ENCODE data around the gene RPL26. TPM values are rescaled to one million over a fixed set of nuclear protein-coding genes. Genes with fewer than 3 reads are reported as not detected.

The RPL26 gene

GRCh38 chr17:8341456-8341855, 41.5 kb downstream of the RPL26 start:
- Histone ChIP-seq H3K4me3 (ENCODE audit: low read length) (no peak overlapping the region), H3K36me3 (ENCODE audit: insufficient read depth, low read length) (no peaks in the 10 kb centered on the region), H3K4me1 (ENCODE audit: control insufficient read depth, insufficient read depth, low read length) (no peaks in the 10 kb centered on the region), H3K4me2 (ENCODE audit: low read length) (no peak overlapping the region), H3K9me3 (replicated peaks; ENCODE audit: low read length) (no peaks in the 10 kb centered on the region), H3K27me3 (ENCODE audit: control insufficient read depth, insufficient read depth, low read length) (peaks cover 38% of the 10 kb centered on the region), H3K9ac (ENCODE audit: low read depth, low read length) (no peak overlapping the region)

- Histone ChIP-seq H3K4me1 (ENCODE audit: control insufficient read depth, insufficient read depth, low read length) (peaks cover 4% of the 10 kb centered on the region), H3K9ac (ENCODE audit: low read depth, low read length) (no peak within 1 kb of the TSS), H3K27me3 (ENCODE audit: control insufficient read depth, insufficient read depth, low read length) (peaks cover 20% of the 10 kb centered on the region), H3K9me3 (replicated peaks; ENCODE audit: low read length) (no peaks in the 10 kb centered on the region), H3K4me3 (ENCODE audit: low read length) (no peak within 1 kb of the TSS), H3K36me3 (ENCODE audit: insufficient read depth, low read length) (no peaks in the 10 kb centered on the region), H3K4me2 (ENCODE audit: low read length) (peak within 1 kb of the TSS; percentile 61)
These were observed 43.5 kb downstream of the RPL26 start, which contains the start of gene ODF4 for GRCh38 chr17:8339540-8339939. TSS of gene ODF4 (plus strand) at chr17:8339840. CDS start at chr17:8340052, 212 bp downstream.

DNA sequence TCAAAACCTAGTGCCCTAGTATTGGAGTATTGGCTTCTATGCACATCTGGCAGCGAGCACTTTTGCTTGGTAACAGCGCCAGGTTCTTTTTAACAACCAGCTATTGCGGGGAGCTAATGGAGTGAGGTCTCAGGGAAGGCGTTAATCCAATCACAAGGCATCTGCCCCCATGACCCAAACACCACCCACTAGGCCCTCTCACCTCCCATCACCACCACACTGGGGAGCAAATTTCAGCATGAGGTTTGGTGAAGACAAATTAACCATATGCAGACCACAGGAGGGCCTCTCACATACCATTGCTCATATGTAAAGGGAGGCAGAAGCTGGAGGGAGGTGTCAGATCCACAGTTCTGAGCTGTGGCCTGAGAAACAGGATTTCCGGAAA, 44.2 kb downstream of the RPL26 start:
- no peak overlapping the region for H3K9ac ChIP-seq (ENCODE audit: low read depth, low read length)
- H3K4me2 ChIP-seq (ENCODE audit: low read length): peak overlapping the region; percentile 61
- H3K9me3 ChIP-seq (replicated peaks; ENCODE audit: low read length): no peaks in the 10 kb centered on the region
- peaks cover 10% of the 10 kb centered on the region for H3K4me1 ChIP-seq (ENCODE audit: control insufficient read depth, insufficient read depth, low read length)
- peaks cover 20% of the 10 kb centered on the region for H3K27me3 ChIP-seq (ENCODE audit: control insufficient read depth, insufficient read depth, low read length)
- H3K36me3 ChIP-seq (ENCODE audit: insufficient read depth, low read length): no peaks in the 10 kb centered on the region
- H3K4me3 ChIP-seq (ENCODE audit: low read length): no peak overlapping the region

GRCh38 chr17:8337802-8338752, 44.9 kb downstream of the RPL26 start:
- H3K36me3 ChIP-seq (ENCODE audit: insufficient read depth, low read length): no peaks in the 10 kb centered on the region
- H3K4me1 ChIP-seq (ENCODE audit: control insufficient read depth, insufficient read depth, low read length): peaks cover 10% of the 10 kb centered on the region
- H3K4me2 ChIP-seq (ENCODE audit: low read length): peak overlapping the region; percentile 61
- no peak overlapping the region for H3K4me3 ChIP-seq (ENCODE audit: low read length)
- no peaks in the 10 kb centered on the region for H3K9me3 ChIP-seq (replicated peaks; ENCODE audit: low read length)
- H3K9ac ChIP-seq (ENCODE audit: low read depth, low read length): no peak overlapping the region
- peaks cover 20% of the 10 kb centered on the region for H3K27me3 ChIP-seq (ENCODE audit: control insufficient read depth, insufficient read depth, low read length)

DNA sequence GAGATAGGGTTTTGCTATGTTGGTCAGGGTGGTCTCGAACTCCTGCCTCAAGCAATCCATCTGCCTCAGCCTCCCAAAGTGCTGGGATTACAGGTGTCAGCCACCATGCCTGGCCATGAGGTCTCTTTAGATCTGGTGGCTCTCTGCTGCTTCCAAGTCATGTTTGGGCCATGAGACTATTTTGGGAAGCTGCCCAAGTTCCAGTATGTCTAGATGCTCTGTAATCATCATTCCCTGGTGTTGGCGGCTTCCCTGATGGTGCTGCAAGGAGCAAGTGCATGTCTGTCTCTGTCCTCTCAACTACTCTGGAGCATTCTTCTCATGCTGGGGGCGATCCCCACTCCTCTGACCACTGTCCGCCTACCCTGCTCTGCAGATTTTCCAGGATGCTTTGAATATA, 49.7 kb downstream of the RPL26 start:
- no peak overlapping the region for H3K4me2 ChIP-seq (ENCODE audit: low read length)
- H3K4me3 ChIP-seq (ENCODE audit: low read length): no peak overlapping the region
- no peak overlapping the region for H3K9ac ChIP-seq (ENCODE audit: low read depth, low read length)
- peaks cover 10% of the 10 kb centered on the region for H3K4me1 ChIP-seq (ENCODE audit: control insufficient read depth, insufficient read depth, low read length)
- no peaks in the 10 kb centered on the region for H3K36me3 ChIP-seq (ENCODE audit: insufficient read depth, low read length)
- no peaks in the 10 kb centered on the region for H3K9me3 ChIP-seq (replicated peaks; ENCODE audit: low read length)
- peaks cover 24% of the 10 kb centered on the region for H3K27me3 ChIP-seq (ENCODE audit: control insufficient read depth, insufficient read depth, low read length)

DNA sequence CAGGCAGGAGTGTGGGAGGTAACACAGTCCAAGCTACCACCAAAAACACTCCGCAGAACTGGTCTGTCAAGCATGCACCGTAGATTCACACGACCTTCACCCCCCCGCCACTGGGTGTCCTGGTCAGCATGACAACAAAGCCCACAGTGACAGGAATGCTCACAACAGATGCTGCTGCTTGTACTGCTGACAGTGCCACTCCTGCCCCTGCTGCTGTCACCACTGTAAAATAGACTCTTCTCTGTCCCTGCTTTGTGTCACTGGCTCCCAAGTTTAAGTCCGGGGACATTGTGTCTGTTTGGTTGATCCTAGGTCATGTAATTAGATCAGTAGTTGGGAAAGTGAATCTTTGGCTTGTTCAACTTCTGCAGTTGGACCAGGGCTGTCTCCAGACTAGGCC, 50.3 kb downstream of the RPL26 start:
- H3K4me3 ChIP-seq (ENCODE audit: low read length): no peak overlapping the region
- H3K36me3 ChIP-seq (ENCODE audit: insufficient read depth, low read length): no peaks in the 10 kb centered on the region
- H3K4me1 ChIP-seq (ENCODE audit: control insufficient read depth, insufficient read depth, low read length): peaks cover 10% of the 10 kb centered on the region
- H3K9me3 ChIP-seq (replicated peaks; ENCODE audit: low read length): no peaks in the 10 kb centered on the region
- H3K27me3 ChIP-seq (ENCODE audit: control insufficient read depth, insufficient read depth, low read length): peaks cover 18% of the 10 kb centered on the region
- no peak overlapping the region for H3K9ac ChIP-seq (ENCODE audit: low read depth, low read length)
- no peak overlapping the region for H3K4me2 ChIP-seq (ENCODE audit: low read length)

GRCh38 chr17:8332128-8332527, 50.9 kb downstream of the RPL26 start:
- H3K36me3 ChIP-seq (ENCODE audit: insufficient read depth, low read length): no peaks in the 10 kb centered on the region
- H3K4me3 ChIP-seq (ENCODE audit: low read length): no peak overlapping the region
- peaks cover 17% of the 10 kb centered on the region for H3K27me3 ChIP-seq (ENCODE audit: control insufficient read depth, insufficient read depth, low read length)
- H3K4me2 ChIP-seq (ENCODE audit: low read length): no peak overlapping the region
- no peak overlapping the region for H3K9ac ChIP-seq (ENCODE audit: low read depth, low read length)
- no peaks in the 10 kb centered on the region for H3K9me3 ChIP-seq (replicated peaks; ENCODE audit: low read length)
- peaks cover 15% of the 10 kb centered on the region for H3K4me1 ChIP-seq (ENCODE audit: control insufficient read depth, insufficient read depth, low read length)

Small RNAs within 50 kb of the gene (small RNA-seq; reads per million reads assigned to genes)
- not detected for gene RF00265

Measured in skeletal muscle satellite cell (primary cell).